ENCODE results near the gene KRTAP2-1. TPM values are rescaled to one million over a fixed set of nuclear protein-coding genes. Genes with fewer than 3 reads are reported as not detected.
"Not testable (repeated sequence)": the region's sequence is repeated elsewhere in the genome, so short reads cannot be mapped to it uniquely, and the experiment has no call there.

The KRTAP2-1 gene
- total RNA-seq, 4 donors from 2014 or later: not detected

DNA sequence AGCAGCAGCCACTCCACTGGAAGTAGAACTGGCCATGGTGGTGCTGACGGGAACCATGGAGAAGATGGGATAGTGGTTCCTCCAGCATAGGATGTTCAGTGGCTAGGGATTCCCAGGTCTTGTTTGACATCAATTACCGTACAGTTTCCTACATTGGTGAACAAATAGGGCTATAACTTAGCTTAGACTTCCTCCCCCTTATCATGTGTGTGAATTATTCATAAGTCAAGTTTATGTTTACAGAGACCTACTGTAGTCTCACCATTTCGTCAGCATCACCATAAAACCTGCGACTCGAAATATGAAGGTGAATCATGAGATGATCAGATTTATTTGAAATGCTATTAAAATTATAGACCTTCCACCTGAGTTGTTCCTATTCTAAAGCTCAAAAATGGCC lies 11.6 kb upstream of the KRTAP2-1 start:
- H3K36me3 ChIP-seq: no peaks in the 10 kb centered on the region
- peaks cover 0 to 4% (median 0%) of the 10 kb centered on the region in 4 donors for H3K9me3 ChIP-seq
- no peaks in the 10 kb centered on the region for H3K27me3 ChIP-seq
- no peak for DNase-seq (ENCODE audit: low spot score in 2 of 2)
- TF ChIP-seq POLR2A (IDR thresholded peaks at IDR 0.05) (no peak), EP300 (IDR thresholded peaks at IDR 0.05) (no peak)
- TF ChIP-seq, protein P1, sequence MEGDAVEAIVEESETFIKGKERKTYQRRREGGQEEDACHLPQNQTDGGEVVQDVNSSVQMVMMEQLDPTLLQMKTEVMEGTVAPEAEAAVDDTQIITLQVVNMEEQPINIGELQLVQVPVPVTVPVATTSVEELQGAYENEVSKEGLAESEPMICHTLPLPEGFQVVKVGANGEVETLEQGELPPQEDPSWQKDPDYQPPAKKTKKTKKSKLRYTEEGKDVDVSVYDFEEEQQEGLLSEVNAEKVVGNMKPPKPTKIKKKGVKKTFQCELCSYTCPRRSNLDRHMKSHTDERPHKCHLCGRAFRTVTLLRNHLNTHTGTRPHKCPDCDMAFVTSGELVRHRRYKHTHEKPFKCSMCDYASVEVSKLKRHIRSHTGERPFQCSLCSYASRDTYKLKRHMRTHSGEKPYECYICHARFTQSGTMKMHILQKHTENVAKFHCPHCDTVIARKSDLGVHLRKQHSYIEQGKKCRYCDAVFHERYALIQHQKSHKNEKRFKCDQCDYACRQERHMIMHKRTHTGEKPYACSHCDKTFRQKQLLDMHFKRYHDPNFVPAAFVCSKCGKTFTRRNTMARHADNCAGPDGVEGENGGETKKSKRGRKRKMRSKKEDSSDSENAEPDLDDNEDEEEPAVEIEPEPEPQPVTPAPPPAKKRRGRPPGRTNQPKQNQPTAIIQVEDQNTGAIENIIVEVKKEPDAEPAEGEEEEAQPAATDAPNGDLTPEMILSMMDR (IDR thresholded peaks at IDR 0.05): no peak
- H3K27ac ChIP-seq: no peak overlapping the region
- no peak overlapping the region for H3K4me3 ChIP-seq
- H3K4me1 ChIP-seq: peaks cover 0 to 15% (median 0%) of the 10 kb centered on the region in 4 donors
- 91 to 98% methylated on average over 5 of the region's 5 CpGs for WGBS, 2 donors

DNA sequence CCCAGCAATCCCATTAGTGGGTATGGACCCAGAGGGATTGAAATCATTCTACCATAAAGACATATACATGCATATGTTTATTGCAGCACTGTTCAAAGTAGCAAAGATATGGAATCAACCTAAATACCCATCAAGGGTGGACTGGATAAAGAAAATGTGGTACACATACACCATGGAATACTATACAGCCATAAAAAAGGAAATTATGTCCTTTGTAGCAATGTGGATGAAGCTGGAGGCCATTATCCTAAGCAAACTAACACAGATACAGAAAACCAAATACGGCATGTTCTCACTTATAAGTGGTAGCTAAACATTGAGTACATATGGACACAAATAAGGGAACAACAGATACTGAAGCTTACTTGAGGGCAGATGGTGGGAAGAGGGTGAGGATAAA lies 10.4 kb upstream of the KRTAP2-1 start:
- no peak for DNase-seq (ENCODE audit: low spot score in 2 of 2)
- WGBS, 2 donors: 94% methylated on average over 1 of the region's 1 CpG
- Histone ChIP-seq H3K4me3 (no peak overlapping the region), H3K27me3 (no peaks in the 10 kb centered on the region), H3K36me3 (no peaks in the 10 kb centered on the region), H3K9me3 (peaks cover 0 to 4% (median 0%) of the 10 kb centered on the region in 4 donors), H3K27ac (no peak overlapping the region), H3K4me1 (peaks cover 0 to 15% (median 0%) of the 10 kb centered on the region in 4 donors)
- TF ChIP-seq, protein P1 (IDR thresholded peaks at IDR 0.05): no peak
- TF ChIP-seq POLR2A (IDR thresholded peaks at IDR 0.05): no peak
- no peak for TF ChIP-seq EP300 (IDR thresholded peaks at IDR 0.05)

DNA sequence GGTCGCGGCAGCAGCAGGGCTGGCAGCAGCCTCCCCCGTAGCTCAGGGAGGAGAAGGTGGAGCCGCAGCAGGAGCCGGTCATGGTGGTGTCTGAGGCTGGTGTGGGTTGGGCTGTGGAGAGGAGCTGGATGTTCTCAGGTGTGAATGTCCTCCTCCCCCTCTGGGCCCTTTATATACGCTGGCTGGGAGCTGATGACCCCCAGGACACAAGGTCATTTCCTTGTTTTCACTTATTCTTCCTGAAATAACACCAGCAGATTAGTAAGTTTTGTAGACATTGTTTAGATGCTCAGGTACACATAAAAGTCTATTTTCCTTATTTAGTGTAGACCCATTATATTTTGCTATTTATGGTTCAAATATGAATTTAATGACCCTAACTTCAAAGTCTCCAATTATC lies 8.0 kb upstream of the KRTAP2-1 start, which contains the start of gene KRTAP2-2:
TSS of gene KRTAP2-2 (minus strand) at position 101 of the 400 bp plus-strand sequence. CDS start at position 82, 19 bp downstream.
- H3K9me3 ChIP-seq; H3K36me3 ChIP-seq; DNase-seq (ENCODE audit: low spot score in 2 of 2); H3K27ac ChIP-seq; H3K4me1 ChIP-seq; H3K27me3 ChIP-seq; H3K4me3 ChIP-seq: not testable (repeated sequence)
- 43 to 61% methylated on average over 1 to 3 of the region's 6 CpGs for WGBS, 2 donors

DNA sequence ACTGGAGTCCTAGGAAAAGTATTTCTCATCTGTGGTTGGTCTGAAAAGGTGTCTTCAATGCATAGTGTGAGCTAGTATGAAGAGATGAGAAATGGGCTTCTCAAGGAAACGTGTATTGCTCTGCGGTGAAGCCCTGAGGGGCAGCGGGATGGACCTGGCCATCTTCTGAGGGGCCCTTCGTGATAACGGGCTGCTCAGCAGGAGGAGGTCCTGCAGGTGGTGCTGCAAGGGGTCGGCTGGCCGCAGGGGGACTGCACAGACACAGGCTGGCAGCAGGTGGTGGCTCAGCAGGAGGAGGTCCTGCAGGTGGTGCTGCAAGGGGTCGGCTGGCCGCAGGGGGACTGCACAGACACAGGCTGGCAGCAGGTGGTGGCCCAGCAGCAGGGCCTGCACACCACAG lies 7.4 kb upstream of the KRTAP2-1 start:
- WGBS, 2 donors: 76 to 78% methylated on average over 7 of the region's 9 CpGs
- not testable (repeated sequence) for H3K4me3 ChIP-seq; H3K27ac ChIP-seq; H3K4me1 ChIP-seq; H3K36me3 ChIP-seq; H3K27me3 ChIP-seq; H3K9me3 ChIP-seq; DNase-seq (ENCODE audit: low spot score in 2 of 2)

DNA sequence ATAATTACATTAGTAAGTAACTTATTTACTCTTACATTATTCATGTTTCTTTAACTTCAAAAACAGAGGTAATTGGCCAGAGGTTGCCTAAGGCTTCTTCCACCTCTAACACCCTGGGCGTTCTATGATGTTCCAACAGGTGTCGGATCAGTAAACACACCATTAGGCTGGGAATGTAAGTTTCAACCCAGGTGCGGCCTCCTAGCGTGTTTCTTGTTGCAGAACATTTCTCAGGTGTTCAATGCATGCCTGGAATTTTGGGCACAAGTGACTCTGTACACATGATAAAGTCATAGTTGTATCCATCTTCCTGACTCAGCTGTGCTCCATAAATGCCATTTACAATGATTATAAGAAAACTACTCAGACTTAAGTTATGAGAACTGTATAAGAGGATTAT lies 6.9 kb upstream of the KRTAP2-1 start:
- no peak overlapping the region for H3K27ac ChIP-seq
- no peaks in the 10 kb centered on the region for H3K36me3 ChIP-seq
- TF ChIP-seq, protein P1 (IDR thresholded peaks at IDR 0.05): no peak
- TF ChIP-seq EP300 (IDR thresholded peaks at IDR 0.05) (no peak), POLR2A (IDR thresholded peaks at IDR 0.05) (no peak)
- H3K27me3 ChIP-seq: peaks cover 0 to 3% of the 10 kb centered on the region in 2 donors
- H3K4me3 ChIP-seq: no peak overlapping the region
- no peaks in the 10 kb centered on the region for H3K4me1 ChIP-seq
- 92 to 96% methylated on average over 4 of the region's 4 CpGs for WGBS, 2 donors
- peaks cover 0 to 4% (median 0%) of the 10 kb centered on the region in 4 donors for H3K9me3 ChIP-seq
- no peak for DNase-seq (ENCODE audit: low spot score in 2 of 2)

DNA sequence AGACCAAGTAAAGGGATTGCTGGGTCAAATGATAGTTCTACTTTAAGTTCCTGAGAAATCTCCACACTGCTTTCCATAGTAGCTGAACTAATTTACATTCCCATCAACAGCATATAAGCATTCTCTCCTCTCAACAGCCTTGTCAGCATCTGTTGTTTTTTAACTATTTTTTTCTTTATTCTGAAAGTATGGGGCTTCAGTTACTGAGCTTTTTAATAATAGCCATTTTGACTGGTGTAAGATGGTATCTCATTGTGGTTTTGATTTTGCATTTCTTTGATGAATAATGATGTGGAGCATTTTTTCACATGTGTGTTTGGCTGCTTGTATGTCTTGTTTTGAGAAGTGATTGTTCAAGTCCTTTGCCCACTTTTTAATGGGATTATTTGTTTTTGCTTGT lies 5.5 kb upstream of the KRTAP2-1 start:
- H3K36me3 ChIP-seq: no peaks in the 10 kb centered on the region
- H3K9me3 ChIP-seq: peaks cover 0 to 2% (median 0%) of the 10 kb centered on the region in 4 donors
- no peak for TF ChIP-seq EP300 (IDR thresholded peaks at IDR 0.05)
- no peak for TF ChIP-seq POLR2A (IDR thresholded peaks at IDR 0.05)
- TF ChIP-seq, protein P1 (IDR thresholded peaks at IDR 0.05): no peak
- H3K4me3 ChIP-seq: no peak overlapping the region
- H3K4me1 ChIP-seq: no peaks in the 10 kb centered on the region
- DNase-seq (ENCODE audit: low spot score in 2 of 2): no peak
- H3K27me3 ChIP-seq: peaks cover 0 to 11% of the 10 kb centered on the region in 2 donors
- H3K27ac ChIP-seq: no peak overlapping the region

All from tibial nerve (tissue), 4 donors.